HepG2 (cell line): ENCODE data around the gene TMED3. TPM values are rescaled to one million over a fixed set of nuclear protein-coding genes. Genes with fewer than 3 reads are reported as not detected.

Source experiments
- CC2D1A ChIP-seq: sonication (generic); formaldehyde crosslinking; IDR thresholded peaks from 2 replicates; pipeline ENCODE4 v1.8.1; 2023; ENCODE audit warnings: mild to moderate bottlenecking, missing genetic modification reagents
- ETV5 ChIP-seq: IDR thresholded peaks from 2 replicates; pipeline ENCODE4 v1.6.1; 2018; ENCODE audit warnings: missing biosample characterization, missing genetic modification reagents, inconsistent platforms, borderline replicate concordance
- GFI1 ChIP-seq: sonication (generic); formaldehyde crosslinking; IDR thresholded peaks from 2 replicates; pipeline ENCODE4 v1.5.0; 2020; ENCODE audit warnings: missing genetic modification reagents, mild to moderate bottlenecking, borderline replicate concordance
- HOMEZ ChIP-seq: IDR thresholded peaks from 2 replicates; pipeline ENCODE4 v1.6.1; 2016; ENCODE audit warnings: low read depth
- HOXA9 ChIP-seq: sonication (generic); formaldehyde crosslinking; IDR thresholded peaks from 2 replicates; pipeline ENCODE4 v1.8.1; 2022; ENCODE audit warnings: missing genetic modification reagents, mild to moderate bottlenecking, moderate library complexity, borderline replicate concordance
- KAT8 ChIP-seq: IDR thresholded peaks from 2 replicates; pipeline ENCODE4 v1.6.1; 2016; ENCODE audit warnings: missing genetic modification reagents, missing compliant biosample characterization
- MTA1 ChIP-seq: sonication (generic); formaldehyde crosslinking; IDR thresholded peaks from 2 replicates; pipeline ENCODE4 v1.4.0; 2020; ENCODE audit warnings: missing genetic modification reagents, mild to moderate bottlenecking, borderline replicate concordance
- MXD4 ChIP-seq: IDR thresholded peaks from 2 replicates; pipeline ENCODE4 v1.6.1; 2016; ENCODE audit warnings: mild to moderate bottlenecking, missing biosample characterization, missing genetic modification reagents
- NBN ChIP-seq: fragments of 450-650 bp; conservative IDR thresholded peaks from 2 replicates; pipeline ENCODE4 v1.6.1; 2017
- SAFB2 ChIP-seq: sonication (generic); formaldehyde crosslinking; IDR thresholded peaks from 2 replicates; pipeline ENCODE4 v1.5.1; 2020; ENCODE audit warnings: missing genetic modification reagents, low read depth, mild to moderate bottlenecking, borderline replicate concordance
- SP1 ChIP-seq, 2 experiments: fragments of 450-650 bp in 1 of 2; sonication (generic) in 1 of 2; formaldehyde crosslinking in 1 of 2; IDR thresholded peaks; 2 replicates each; pipeline versions ENCODE4 v1.4.0 to v1.6.1; 2016 to 2020; ENCODE audit warnings: missing genetic modification reagents in 1 of 2
- SRSF4 ChIP-seq: fragments of 200-400 bp; formaldehyde crosslinking; IDR thresholded peaks from one replicate; pipeline ENCODE4 v1.6.1; 2018; ENCODE audit warnings: mild to moderate bottlenecking, low read depth, low read length, moderate library complexity; ENCODE audit not compliant: poor library complexity, severe bottlenecking
- ZBTB46 ChIP-seq: sonication (generic); formaldehyde crosslinking; IDR thresholded peaks from 2 replicates; pipeline ENCODE4 v1.4.0; 2020; ENCODE audit warnings: mild to moderate bottlenecking, missing genetic modification reagents, borderline replicate concordance
- ZFP62 ChIP-seq: sonication (generic); formaldehyde crosslinking; IDR thresholded peaks from 2 replicates; pipeline ENCODE4 v1.4.0; 2020; ENCODE audit warnings: missing genetic modification reagents
- ZNF17 ChIP-seq: sonication (generic); formaldehyde crosslinking; IDR thresholded peaks from 2 replicates; pipeline ENCODE4 v1.5.0; 2020; ENCODE audit warnings: mild to moderate bottlenecking, missing genetic modification reagents
- ZNF703 ChIP-seq: sonication (generic); formaldehyde crosslinking; IDR thresholded peaks from 2 replicates; pipeline ENCODE4 v1.5.1; 2020; ENCODE audit warnings: missing genetic modification reagents, mild to moderate bottlenecking, moderate library complexity, borderline replicate concordance
- ZNF720 ChIP-seq: sonication (generic); formaldehyde crosslinking; IDR thresholded peaks from 2 replicates; pipeline ENCODE4 v1.4.0; 2020; ENCODE audit warnings: missing genetic modification reagents
- polyA plus RNA-seq, 8 experiments: library from polyadenylated mRNA; depleted of rRNA in 3 of 8; stranded (reverse) in 7 of 8; unstranded in 1 of 8; fragments of >200 nt; fragmentation: Illumina TruSeq in 4 of 8; extraction: Trizol in 4 of 8; gene quantifications; 2 replicates each; pipeline versions ENCODE4 v1.2.1 to v1.2.3, GENCODE V29; 2011 to 2016; ENCODE audit warnings: low read depth in 4 of 8, missing spikeins in 1 of 8, mixed read lengths in 1 of 8; ENCODE audit not compliant: insufficient read depth in 1 of 8
- total RNA-seq, 5 experiments: library from RNA; depleted of rRNA; stranded (reverse); fragments of >200 nt; fragmentation: Illumina TruSeq; extraction: Trizol; gene quantifications; 2 replicates each; pipeline ENCODE4 v1.2.3, GENCODE V29; 2016; ENCODE audit warnings: low read depth in 1 of 5
- TF ChIP-seq, protein P1 (sequence below): sonication (generic); formaldehyde crosslinking; IDR thresholded peaks from 2 replicates; pipeline ENCODE4 v1.4.0; 2020; ENCODE audit warnings: missing genetic modification reagents
- TF ChIP-seq, protein P2 (sequence below): sonication (generic); formaldehyde crosslinking; IDR thresholded peaks from 2 replicates; pipeline ENCODE4 v1.5.0; 2020; ENCODE audit warnings: missing genetic modification reagents
- TF ChIP-seq, protein P3 (sequence below): conservative IDR thresholded peaks from 2 replicates; pipeline ENCODE4 v1.6.1; 2018; ENCODE audit warnings: missing genetic modification reagents

The TMED3 gene
- total and polyA plus RNA-seq, 2 of the 13 experiments (the other 11 are each of a cell fraction or from before 2014, with no cell fraction given), result 125 to 155 TPM

GRCh38 chr15:79310985-79311900, at the start of gene TMED3 (continued):
- TF ChIP-seq, protein P1, sequence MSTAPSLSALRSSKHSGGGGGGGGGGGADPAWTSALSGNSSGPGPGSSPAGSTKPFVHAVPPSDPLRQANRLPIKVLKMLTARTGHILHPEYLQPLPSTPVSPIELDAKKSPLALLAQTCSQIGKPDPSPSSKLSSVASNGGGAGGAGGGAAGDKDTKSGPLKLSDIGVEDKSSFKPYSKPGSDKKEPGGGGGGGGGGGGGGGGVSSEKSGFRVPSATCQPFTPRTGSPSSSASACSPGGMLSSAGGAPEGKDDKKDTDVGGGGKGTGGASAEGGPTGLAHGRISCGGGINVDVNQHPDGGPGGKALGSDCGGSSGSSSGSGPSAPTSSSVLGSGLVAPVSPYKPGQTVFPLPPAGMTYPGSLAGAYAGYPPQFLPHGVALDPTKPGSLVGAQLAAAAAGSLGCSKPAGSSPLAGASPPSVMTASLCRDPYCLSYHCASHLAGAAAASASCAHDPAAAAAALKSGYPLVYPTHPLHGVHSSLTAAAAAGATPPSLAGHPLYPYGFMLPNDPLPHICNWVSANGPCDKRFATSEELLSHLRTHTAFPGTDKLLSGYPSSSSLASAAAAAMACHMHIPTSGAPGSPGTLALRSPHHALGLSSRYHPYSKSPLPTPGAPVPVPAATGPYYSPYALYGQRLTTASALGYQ (CRISPR knock-in tag), result no peak
- peak; percentile 85 for TF ChIP-seq KAT8
- TF ChIP-seq HOMEZ (CRISPR knock-in tag), result no peak
- TF ChIP-seq GFI1 (CRISPR knock-in tag), result no peak
- no peak for TF ChIP-seq SRSF4
- TF ChIP-seq SAFB2 (CRISPR knock-in tag), result 0 out of 2 replicates have a peak, but pooled peaks have one; percentile 52
- TF ChIP-seq ZNF703 (CRISPR knock-in tag), result peak; percentile 52; the same call in 1 of the 2 replicates
- TF ChIP-seq NBN, result no peak
- no peak for TF ChIP-seq HOXA9 (CRISPR knock-in tag)
- no peak for TF ChIP-seq ZFP62 (CRISPR knock-in tag)
- TF ChIP-seq ZNF17 (CRISPR knock-in tag), result no peak
- TF ChIP-seq SP1 (IDR thresholded peaks at IDR 0.05), result no peak
- no peak for TF ChIP-seq SP1 (CRISPR knock-in tag; IDR thresholded peaks at IDR 0.05)
- TF ChIP-seq CC2D1A (CRISPR knock-in tag), result no peak
- TF ChIP-seq ETV5 (CRISPR knock-in tag), result peak; percentile 78
- peak; percentile 76 for TF ChIP-seq MXD4 (CRISPR knock-in tag)
- TF ChIP-seq ZBTB46, result no peak
- TF ChIP-seq ZNF720 (CRISPR knock-in tag), result no peak
- peak; percentile 82; the same call in 1 of the 2 replicates for TF ChIP-seq MTA1 (CRISPR knock-in tag)
- TF ChIP-seq, protein P2, sequence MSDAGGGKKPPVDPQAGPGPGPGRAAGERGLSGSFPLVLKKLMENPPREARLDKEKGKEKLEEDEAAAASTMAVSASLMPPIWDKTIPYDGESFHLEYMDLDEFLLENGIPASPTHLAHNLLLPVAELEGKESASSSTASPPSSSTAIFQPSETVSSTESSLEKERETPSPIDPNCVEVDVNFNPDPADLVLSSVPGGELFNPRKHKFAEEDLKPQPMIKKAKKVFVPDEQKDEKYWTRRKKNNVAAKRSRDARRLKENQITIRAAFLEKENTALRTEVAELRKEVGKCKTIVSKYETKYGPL (CRISPR knock-in tag), result no peak
- TF ChIP-seq, protein P3, sequence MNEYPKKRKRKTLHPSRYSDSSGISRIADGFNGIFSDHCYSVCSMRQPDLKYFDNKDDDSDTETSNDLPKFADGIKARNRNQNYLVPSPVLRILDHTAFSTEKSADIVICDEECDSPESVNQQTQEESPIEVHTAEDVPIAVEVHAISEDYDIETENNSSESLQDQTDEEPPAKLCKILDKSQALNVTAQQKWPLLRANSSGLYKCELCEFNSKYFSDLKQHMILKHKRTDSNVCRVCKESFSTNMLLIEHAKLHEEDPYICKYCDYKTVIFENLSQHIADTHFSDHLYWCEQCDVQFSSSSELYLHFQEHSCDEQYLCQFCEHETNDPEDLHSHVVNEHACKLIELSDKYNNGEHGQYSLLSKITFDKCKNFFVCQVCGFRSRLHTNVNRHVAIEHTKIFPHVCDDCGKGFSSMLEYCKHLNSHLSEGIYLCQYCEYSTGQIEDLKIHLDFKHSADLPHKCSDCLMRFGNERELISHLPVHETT (CRISPR knock-in tag), result no peak
